GM12891 (cell line): ENCODE measurements around the gene TACC2.

Source experiments
- PAX5 ChIP-seq: IDR thresholded peaks from 2 replicates; pipeline ENCODE4 v1.6.1; 2011; ENCODE audit warnings: low read length, moderate library complexity, mild to moderate bottlenecking; ENCODE audit not compliant: insufficient read depth, severe bottlenecking
- POLR2A ChIP-seq: IDR thresholded peaks from 2 replicates; pipeline ENCODE4 v1.6.1; 2011; ENCODE audit warnings: low read depth, low read length, control low read depth
- TAF1 ChIP-seq: IDR thresholded peaks from 2 replicates; pipeline ENCODE4 v1.6.1; 2011; ENCODE audit warnings: low read depth, low read length, control low read depth

DNA sequence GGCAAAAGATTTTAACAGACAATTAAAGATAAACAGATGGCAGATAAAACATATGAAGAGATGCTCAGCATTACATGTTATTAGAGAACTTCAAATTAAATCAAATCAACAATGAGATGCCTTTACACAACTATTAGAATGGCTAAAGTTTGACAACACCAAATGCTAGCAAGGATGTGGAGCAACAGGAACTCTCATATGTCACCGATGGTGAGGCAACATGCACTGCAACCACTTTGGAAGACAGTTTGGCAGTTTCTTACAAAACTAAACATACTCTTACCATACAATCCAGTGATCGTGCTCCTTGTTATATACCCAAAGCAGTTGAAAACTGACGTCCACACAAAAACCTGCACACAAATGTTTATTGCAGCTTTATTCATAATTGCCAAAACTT lies 47.4 kb upstream of the TACC2 start:
- TF ChIP-seq POLR2A (no peak), TAF1 (no peak), PAX5 (no peak)
